ENCODE results near the gene ANXA5. TPM values are rescaled to one million over a fixed set of nuclear protein-coding genes. Genes with fewer than 3 reads are reported as not detected.

ANXA5 gene
- total RNA-seq, result 100 to 1,000 TPM in 2 of 4 donors, 10 to 100 TPM in 2; 59.2 to 181 (median 88.0) TPM

DNA sequence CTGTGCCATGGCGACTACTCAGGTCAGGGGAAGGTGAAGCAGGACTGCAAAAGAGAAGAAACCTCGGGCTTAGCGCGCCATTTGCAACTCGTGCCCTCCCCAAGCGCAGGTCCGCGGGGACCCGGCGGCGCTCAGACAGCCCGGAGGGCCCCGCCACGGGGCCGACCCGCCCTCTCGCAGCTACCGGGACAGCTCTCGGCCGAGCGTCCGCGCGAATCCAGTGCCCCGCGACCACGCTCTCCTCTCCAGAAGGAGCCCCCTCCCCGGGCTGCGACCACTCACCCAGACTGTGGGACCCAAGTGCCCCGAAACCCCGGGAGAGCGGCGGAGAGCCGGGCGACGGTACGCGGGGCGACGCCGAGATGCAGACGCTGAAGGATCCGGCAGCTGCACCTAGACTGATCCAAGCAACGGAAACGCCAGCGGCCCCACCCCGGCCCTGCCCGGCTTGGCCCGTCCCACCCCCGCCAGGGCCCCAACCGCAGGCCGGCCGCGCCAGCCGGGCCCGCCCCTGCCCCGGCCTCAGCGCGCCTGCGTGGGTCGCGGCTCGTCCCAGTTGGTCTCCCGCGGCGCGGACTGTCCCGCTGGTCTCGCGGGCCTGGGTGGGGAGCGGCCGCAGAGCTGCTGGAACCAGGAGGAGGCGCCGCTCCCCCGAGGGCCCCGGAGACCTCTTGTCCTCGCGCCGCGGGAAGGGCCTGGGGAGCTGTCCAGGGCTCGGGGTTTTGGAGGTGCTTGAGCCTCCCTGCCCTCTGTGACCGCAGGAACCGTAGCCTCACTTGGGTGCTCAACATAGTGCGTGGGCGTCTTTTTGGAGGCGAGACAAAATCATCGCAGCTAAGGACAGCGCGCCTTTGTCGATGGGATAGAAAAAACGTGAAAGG is at the start of gene ANXA5:
ANXA5 (minus strand) TSS at position 400 of the 881 bp plus-strand sequence; CDS start at position 9, 391 bp downstream.
- peak; percentile 76 to 77 for TF ChIP-seq POLR2A (IDR thresholded peaks at IDR 0.05)
- TF ChIP-seq, protein P1, sequence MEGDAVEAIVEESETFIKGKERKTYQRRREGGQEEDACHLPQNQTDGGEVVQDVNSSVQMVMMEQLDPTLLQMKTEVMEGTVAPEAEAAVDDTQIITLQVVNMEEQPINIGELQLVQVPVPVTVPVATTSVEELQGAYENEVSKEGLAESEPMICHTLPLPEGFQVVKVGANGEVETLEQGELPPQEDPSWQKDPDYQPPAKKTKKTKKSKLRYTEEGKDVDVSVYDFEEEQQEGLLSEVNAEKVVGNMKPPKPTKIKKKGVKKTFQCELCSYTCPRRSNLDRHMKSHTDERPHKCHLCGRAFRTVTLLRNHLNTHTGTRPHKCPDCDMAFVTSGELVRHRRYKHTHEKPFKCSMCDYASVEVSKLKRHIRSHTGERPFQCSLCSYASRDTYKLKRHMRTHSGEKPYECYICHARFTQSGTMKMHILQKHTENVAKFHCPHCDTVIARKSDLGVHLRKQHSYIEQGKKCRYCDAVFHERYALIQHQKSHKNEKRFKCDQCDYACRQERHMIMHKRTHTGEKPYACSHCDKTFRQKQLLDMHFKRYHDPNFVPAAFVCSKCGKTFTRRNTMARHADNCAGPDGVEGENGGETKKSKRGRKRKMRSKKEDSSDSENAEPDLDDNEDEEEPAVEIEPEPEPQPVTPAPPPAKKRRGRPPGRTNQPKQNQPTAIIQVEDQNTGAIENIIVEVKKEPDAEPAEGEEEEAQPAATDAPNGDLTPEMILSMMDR (IDR thresholded peaks at IDR 0.05 in 4 of 5, conservative IDR thresholded peaks at IDR 0.05 in 1 of 5), result peak in 4 of 5 experiments; percentile 31 to 54 (median 38)
- no peaks in the 10 kb centered on the region for H3K36me3 ChIP-seq
- intact Hi-C loops (cut with DNase I; ENCODE audit: low total_unique reads) (loop anchor here (1.0 to 2.0 kb wide), 4 partner anchors 14 to 128 kb away; partner anchors contain the start of gene EXOSC9), in situ Hi-C loops (cut with MboI; ENCODE audit: low sequenced_read_pairs in 4 of 4) (no loop called here)
- peak; percentile 70 to 84 for DNase-seq
- peak; percentile 88 to 90 for ATAC-seq
- no peaks in the 10 kb centered on the region for H3K9me3 ChIP-seq
- peak within 1 kb of the TSS; percentile 89 to 97 (median 94) for H3K27ac ChIP-seq
- peak within 1 kb of the TSS; percentile 85 to 98 (median 94) for H3K4me3 ChIP-seq
- H3K4me1 ChIP-seq, result peaks cover 27 to 40% of the 10 kb centered on the region in 2 donors
- H3K27me3 ChIP-seq, result no peaks in the 10 kb centered on the region

DNA sequence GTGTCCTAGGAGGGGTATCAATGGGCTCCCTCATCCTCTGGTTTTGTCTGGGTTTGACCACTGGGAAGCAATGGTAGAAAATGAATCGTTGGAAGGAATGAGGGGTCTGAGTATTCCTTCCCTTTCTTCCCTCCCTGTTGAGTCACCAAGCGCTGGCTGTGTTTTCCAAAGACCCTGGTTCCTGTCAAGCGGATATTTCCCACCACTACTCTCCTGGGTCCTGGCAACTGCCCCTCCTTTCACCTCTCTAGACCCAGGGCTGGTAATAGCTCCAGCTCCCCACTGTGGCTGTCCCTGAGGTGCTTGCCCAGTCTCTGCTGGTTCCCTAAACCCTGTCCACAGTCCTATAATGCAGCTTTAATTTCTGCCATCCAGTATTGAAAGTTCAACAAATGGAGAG is 46.0 kb upstream of the ANXA5 start:
- no peak for TF ChIP-seq POLR2A (IDR thresholded peaks at IDR 0.05)
- TF ChIP-seq, protein P1 (IDR thresholded peaks at IDR 0.05 in 4 of 5, conservative IDR thresholded peaks at IDR 0.05 in 1 of 5), result no peak
- no peak for ATAC-seq
- in situ Hi-C loops (cut with MboI; ENCODE audit: low sequenced_read_pairs in 4 of 4), result loop anchor here in 3 of 4 donors (25.0 kb wide), 3 partner anchors 255 to 555 kb away; no protein-coding TSS in a partner anchor

DNA sequence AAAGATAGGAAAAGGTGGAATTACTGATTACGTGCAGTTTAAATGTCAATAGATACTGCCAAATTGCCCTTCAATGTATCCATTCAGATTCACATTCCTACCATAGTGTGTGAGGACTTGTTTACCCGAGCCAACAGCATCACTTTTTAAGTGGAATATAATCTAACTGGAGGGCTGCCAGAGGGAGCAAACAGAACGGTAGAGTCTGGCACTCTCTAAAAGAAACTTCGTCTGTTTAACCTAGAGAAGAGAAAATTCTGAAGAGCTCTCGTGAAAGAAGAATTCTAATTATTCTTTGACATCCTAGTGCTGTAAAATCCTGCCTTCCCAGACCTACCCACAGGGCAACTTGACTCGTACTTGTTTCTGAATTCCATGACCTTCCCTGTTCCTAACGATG is 45.0 kb upstream of the ANXA5 start:
- no peaks in the 10 kb centered on the region for H3K4me1 ChIP-seq
- no peak overlapping the region for H3K27ac ChIP-seq
- no peaks in the 10 kb centered on the region for H3K9me3 ChIP-seq
- TF ChIP-seq, protein P1 (IDR thresholded peaks at IDR 0.05 in 4 of 5, conservative IDR thresholded peaks at IDR 0.05 in 1 of 5), result no peak
- no peak for TF ChIP-seq POLR2A (IDR thresholded peaks at IDR 0.05)
- no peak overlapping the region for H3K4me3 ChIP-seq
- H3K27me3 ChIP-seq, result no peaks in the 10 kb centered on the region
- DNase-seq, result no peak
- intact Hi-C loops (cut with DNase I; ENCODE audit: low total_unique reads) (no loop called here), in situ Hi-C loops (cut with MboI; ENCODE audit: low sequenced_read_pairs in 4 of 4) (loop anchor here in 3 of 4 donors (25.0 kb wide), 3 partner anchors 254 to 554 kb away; no protein-coding TSS in a partner anchor)
- no peaks in the 10 kb centered on the region for H3K36me3 ChIP-seq
- no peak for ATAC-seq

More for the DNA sequence above, 46.0 kb upstream of the ANXA5 start:
- no peak for DNase-seq
- H3K9me3 ChIP-seq, result no peaks in the 10 kb centered on the region
- H3K4me1 ChIP-seq, result no peaks in the 10 kb centered on the region
- H3K36me3 ChIP-seq, result no peaks in the 10 kb centered on the region
- intact Hi-C loops (cut with DNase I; ENCODE audit: low total_unique reads), result no loop called here
- no peak overlapping the region for H3K4me3 ChIP-seq
- no peak overlapping the region for H3K27ac ChIP-seq
- H3K27me3 ChIP-seq, result no peaks in the 10 kb centered on the region

DNA sequence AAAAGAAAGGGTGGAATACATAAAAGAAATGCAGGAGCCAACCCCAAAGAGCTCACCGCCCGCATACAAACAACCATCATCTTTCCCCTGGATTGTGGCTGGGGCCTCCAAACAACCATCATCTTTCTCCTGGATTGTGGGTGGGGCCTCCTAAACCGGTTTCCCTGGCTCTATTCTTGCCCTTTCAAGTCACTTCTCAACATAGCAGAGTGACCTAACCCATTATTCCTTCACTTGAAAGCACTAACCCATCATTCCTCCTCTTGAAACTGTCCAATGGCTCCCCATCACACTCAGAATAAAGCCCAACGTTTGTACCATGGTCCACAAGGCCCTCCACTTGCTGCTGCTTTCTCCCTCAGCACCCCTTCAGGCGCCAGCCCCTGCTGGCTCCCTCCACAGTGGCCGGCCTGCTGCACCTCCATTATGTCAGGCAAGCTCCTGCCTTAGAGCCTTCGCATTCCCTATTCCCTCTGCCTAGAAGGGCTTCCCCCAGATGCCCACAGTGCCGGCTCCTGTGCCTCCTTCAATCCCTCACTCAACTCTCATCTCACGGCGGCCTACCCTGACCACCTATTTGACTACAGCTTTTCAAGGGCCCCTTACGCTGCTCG is 44.1 kb upstream of the ANXA5 start:
- ATAC-seq (no peak), DNase-seq (no peak)
- Histone ChIP-seq H3K4me1 (no peaks in the 10 kb centered on the region), H3K27me3 (no peaks in the 10 kb centered on the region), H3K4me3 (no peak overlapping the region), H3K27ac (no peak overlapping the region), H3K36me3 (no peaks in the 10 kb centered on the region), H3K9me3 (no peaks in the 10 kb centered on the region)
- TF ChIP-seq POLR2A (IDR thresholded peaks at IDR 0.05), result no peak
- TF ChIP-seq, protein P1 (IDR thresholded peaks at IDR 0.05 in 4 of 5, conservative IDR thresholded peaks at IDR 0.05 in 1 of 5), result no peak
- intact Hi-C loops (cut with DNase I; ENCODE audit: low total_unique reads) (no loop called here), in situ Hi-C loops (cut with MboI; ENCODE audit: low sequenced_read_pairs in 4 of 4) (loop anchor here in 3 of 4 donors (25.0 kb wide), 3 partner anchors 254 to 554 kb away; no protein-coding TSS in a partner anchor)
